ENCODE data around the gene FHL2. TPM values are rescaled to one million over a fixed set of nuclear protein-coding genes. Genes with fewer than 3 reads are reported as not detected.

FHL2 gene
- total RNA-seq, 4 donors from 2014 or later: 53.7 to 99.2 (median 71.6) TPM

GRCh38 chr2:105410554-105410953 lies 11.7 kb upstream of the FHL2 start:
- WGBS, 2 donors: 23 to 30% methylated on average over 4 of the region's 4 CpGs
- H3K4me3 ChIP-seq: no peak overlapping the region
- peak overlapping the region in 2 of 4 donors; percentile 10 to 56 for H3K27ac ChIP-seq

GRCh38 chr2:105409717-105410116 lies 10.9 kb upstream of the FHL2 start:
- H3K4me3 ChIP-seq: no peak overlapping the region
- H3K36me3 ChIP-seq: no peaks in the 10 kb centered on the region
- H3K4me1 ChIP-seq: peaks cover 0 to 19% (median 3%) of the 10 kb centered on the region in 4 donors
- H3K27me3 ChIP-seq: no peaks in the 10 kb centered on the region
- peak; percentile 32 to 59 for DNase-seq (ENCODE audit: low spot score in 2 of 2)
- 17 to 23% methylated on average over 6 of the region's 6 CpGs for WGBS, 2 donors
- TF ChIP-seq POLR2A (IDR thresholded peaks at IDR 0.05) (no peak), EP300 (IDR thresholded peaks at IDR 0.05) (peak in 1 of 2 donors; percentile 61)
- H3K27ac ChIP-seq: peak overlapping the region in 2 of 4 donors; percentile 10 to 56
- no peaks in the 10 kb centered on the region for H3K9me3 ChIP-seq

More at GRCh38 chr2:105410554-105410953, 11.7 kb upstream of the FHL2 start:
- H3K27me3 ChIP-seq: no peaks in the 10 kb centered on the region
- H3K36me3 ChIP-seq: no peaks in the 10 kb centered on the region
- no peak for TF ChIP-seq CTCF (IDR thresholded peaks at IDR 0.05)
- TF ChIP-seq EP300 (IDR thresholded peaks at IDR 0.05): no peak
- TF ChIP-seq POLR2A (IDR thresholded peaks at IDR 0.05): no peak
- no peaks in the 10 kb centered on the region for H3K9me3 ChIP-seq
- H3K4me1 ChIP-seq: peaks cover 0 to 19% (median 3%) of the 10 kb centered on the region in 4 donors
- DNase-seq (ENCODE audit: low spot score in 2 of 2): no peak

GRCh38 chr2:105407946-105408743 lies 9.3 kb upstream of the FHL2 start:
- WGBS, 2 donors: 83 to 85% methylated on average over 7 of the region's 7 CpGs
- no peak for DNase-seq (ENCODE audit: low spot score in 2 of 2)
- Histone ChIP-seq H3K27ac (no peak overlapping the region), H3K27me3 (no peaks in the 10 kb centered on the region), H3K9me3 (no peaks in the 10 kb centered on the region), H3K4me3 (no peak overlapping the region), H3K36me3 (no peaks in the 10 kb centered on the region), H3K4me1 (peaks cover 0 to 19% (median 3%) of the 10 kb centered on the region in 4 donors)
- TF ChIP-seq EP300 (IDR thresholded peaks at IDR 0.05) (peak in 1 of 2 donors; percentile 56), POLR2A (IDR thresholded peaks at IDR 0.05) (no peak), CTCF (IDR thresholded peaks at IDR 0.05) (no peak)

- Histone ChIP-seq H3K4me3 (no peak overlapping the region), H3K4me1 (peaks cover 0 to 19% (median 3%) of the 10 kb centered on the region in 4 donors), H3K9me3 (no peaks in the 10 kb centered on the region), H3K27me3 (no peaks in the 10 kb centered on the region), H3K27ac (no peak overlapping the region), H3K36me3 (no peaks in the 10 kb centered on the region)
- no peak for TF ChIP-seq POLR2A (IDR thresholded peaks at IDR 0.05)
- TF ChIP-seq CTCF (IDR thresholded peaks at IDR 0.05): no peak
- no peak for TF ChIP-seq EP300 (IDR thresholded peaks at IDR 0.05)
- DNase-seq (ENCODE audit: low spot score in 2 of 2): no peak
- WGBS, 2 donors: 71 to 72% methylated on average over 5 of the region's 5 CpGs
Measured at GRCh38 chr2:105406221-105406620, 7.4 kb upstream of the FHL2 start.

GRCh38 chr2:105405291-105405690 lies 6.4 kb upstream of the FHL2 start:
- Histone ChIP-seq H3K27ac (no peak overlapping the region), H3K9me3 (no peaks in the 10 kb centered on the region), H3K27me3 (no peaks in the 10 kb centered on the region), H3K36me3 (no peaks in the 10 kb centered on the region), H3K4me3 (no peak overlapping the region), H3K4me1 (peaks cover 0 to 17% (median 3%) of the 10 kb centered on the region in 4 donors)
- WGBS, 2 donors: 76 to 80% methylated on average over 4 of the region's 4 CpGs
- no peak for DNase-seq (ENCODE audit: low spot score in 2 of 2)
- no peak for TF ChIP-seq EP300 (IDR thresholded peaks at IDR 0.05)
- TF ChIP-seq POLR2A (IDR thresholded peaks at IDR 0.05): no peak
- TF ChIP-seq CTCF (IDR thresholded peaks at IDR 0.05): no peak
